Measurements from ENCODE around the gene DCAF11. TPM values are rescaled to one million over a fixed set of nuclear protein-coding genes. Genes with fewer than 3 reads are reported as not detected.

DCAF11 gene
- total RNA-seq, 1 experiment from 2014 or later, result 52.7 TPM

DNA sequence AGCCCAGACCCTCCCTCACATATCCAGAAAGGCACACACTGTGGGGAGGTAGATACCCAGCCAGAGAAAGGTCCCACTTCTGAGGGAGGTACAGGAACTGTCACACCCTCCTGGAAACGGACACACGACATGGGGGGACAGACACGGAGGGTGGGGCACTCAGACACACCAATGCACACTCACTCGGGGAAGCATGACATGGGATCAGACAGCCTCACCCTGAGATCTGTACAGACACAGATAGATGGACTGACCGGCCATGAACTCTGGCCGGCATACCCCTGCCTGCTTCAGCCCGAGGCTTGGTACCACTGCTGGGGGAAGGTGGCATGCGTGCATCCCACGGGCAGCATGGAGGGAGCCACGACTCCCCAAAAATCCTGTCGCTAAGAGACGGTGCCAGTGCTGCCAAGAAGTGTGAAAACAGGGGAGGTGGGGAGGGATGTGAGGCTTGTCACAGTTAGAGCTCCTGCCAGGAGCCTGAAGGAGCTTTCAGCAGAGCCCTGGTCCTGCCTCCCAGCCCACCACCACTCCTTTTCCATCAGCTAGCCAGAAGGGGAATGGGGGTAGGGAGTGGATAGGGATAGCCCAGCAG, 42.6 kb upstream of the DCAF11 start:
- CTCF ChIA-PET, result no interaction called here

DNA sequence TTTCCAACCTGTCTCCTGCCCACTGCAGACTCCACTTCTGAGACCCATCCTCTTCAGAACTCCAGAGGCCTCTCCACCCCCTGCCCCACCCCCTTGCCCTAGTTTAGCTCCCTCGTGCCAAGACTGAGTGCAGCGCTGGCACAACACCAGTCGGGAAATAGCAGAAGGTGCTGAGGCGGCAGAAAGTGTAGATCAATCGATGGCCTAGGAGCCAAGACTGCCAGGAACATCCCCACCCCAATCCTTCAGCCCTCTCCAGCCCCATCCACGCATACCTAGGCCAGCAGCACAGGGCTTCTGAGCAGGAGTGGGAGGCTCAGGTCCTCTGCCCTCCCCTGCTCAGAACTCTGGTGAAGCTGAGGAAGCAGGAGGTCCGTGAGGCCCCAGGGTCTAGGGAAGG, 42.1 kb upstream of the DCAF11 start:
- H3F3A ChIP-seq (ENCODE audit: insufficient read depth, low read depth), result no peaks in the 10 kb centered on the region
- BruUV-seq (replicated peaks), result no TSS peak
- H3K4me1 ChIP-seq (replicated peaks; ENCODE audit: insufficient read depth), result no peaks in the 10 kb centered on the region
- no peak for DNase-seq
- H3K4me2 ChIP-seq, result no peak overlapping the region
- intact Hi-C loops (cut with micrococcal nuclease; ENCODE audit: unreplicated experiment), result no loop called here
- H3K9me3 ChIP-seq (ENCODE audit: insufficient read depth, low read depth), result no peaks in the 10 kb centered on the region
- no peaks in the 10 kb centered on the region for H3K36me3 ChIP-seq (ENCODE audit: low read depth)
- no peak for TF ChIP-seq EZH2 (IDR thresholded peaks at IDR 0.05; ENCODE audit: low read depth)
- no peak for TF ChIP-seq CTCF (conservative IDR thresholded peaks at IDR 0.05)
- no peak overlapping the region for H2AFZ ChIP-seq
- no peak overlapping the region for H3K4me3 ChIP-seq
- H4K20me1 ChIP-seq (ENCODE audit: insufficient read depth), result no peaks in the 10 kb centered on the region
- no peak overlapping the region for H3K27ac ChIP-seq
- POLR2A ChIA-PET (ENCODE audit: unreplicated experiment), result no interaction called here
- peaks cover 13% of the 10 kb centered on the region for H3K27me3 ChIP-seq (ENCODE audit: insufficient read depth, low read depth)
- CTCF ChIA-PET, result no interaction called here
- H3K9me2 ChIP-seq (ENCODE audit: insufficient read depth), result no peaks in the 10 kb centered on the region
- H3K79me2 ChIP-seq (ENCODE audit: low read depth), result no peaks in the 10 kb centered on the region

More for the DNA sequence above, 42.6 kb upstream of the DCAF11 start:
- Histone ChIP-seq H2AFZ (no peak overlapping the region), H3K27me3 (ENCODE audit: insufficient read depth, low read depth) (peaks cover 13% of the 10 kb centered on the region), H3K4me3 (no peak overlapping the region), H3K9me3 (ENCODE audit: insufficient read depth, low read depth) (no peaks in the 10 kb centered on the region), H3K4me2 (no peak overlapping the region), H3K27ac (no peak overlapping the region), H3K4me1 (replicated peaks; ENCODE audit: insufficient read depth) (no peaks in the 10 kb centered on the region), H3K36me3 (ENCODE audit: low read depth) (no peaks in the 10 kb centered on the region), H3F3A (ENCODE audit: insufficient read depth, low read depth) (no peaks in the 10 kb centered on the region), H3K79me2 (ENCODE audit: low read depth) (no peaks in the 10 kb centered on the region), H3K9me2 (ENCODE audit: insufficient read depth) (no peaks in the 10 kb centered on the region), H4K20me1 (ENCODE audit: insufficient read depth) (no peaks in the 10 kb centered on the region)
- intact Hi-C loops (cut with micrococcal nuclease; ENCODE audit: unreplicated experiment), result no loop called here
- no peak for DNase-seq
- TF ChIP-seq CTCF (conservative IDR thresholded peaks at IDR 0.05) (no peak), EZH2 (IDR thresholded peaks at IDR 0.05; ENCODE audit: low read depth) (no peak)
- POLR2A ChIA-PET (ENCODE audit: unreplicated experiment), result no interaction called here
- no TSS peak for BruUV-seq (replicated peaks)

- Histone ChIP-seq H4K20me1 (ENCODE audit: insufficient read depth) (no peaks in the 10 kb centered on the region), H3K9me3 (ENCODE audit: insufficient read depth, low read depth) (no peaks in the 10 kb centered on the region), H3F3A (ENCODE audit: insufficient read depth, low read depth) (no peaks in the 10 kb centered on the region), H3K9me2 (ENCODE audit: insufficient read depth) (no peaks in the 10 kb centered on the region), H3K4me3 (no peak overlapping the region), H2AFZ (no peak overlapping the region), H3K36me3 (ENCODE audit: low read depth) (no peaks in the 10 kb centered on the region), H3K27ac (no peak overlapping the region), H3K79me2 (ENCODE audit: low read depth) (no peaks in the 10 kb centered on the region), H3K4me1 (replicated peaks; ENCODE audit: insufficient read depth) (no peaks in the 10 kb centered on the region), H3K27me3 (ENCODE audit: insufficient read depth, low read depth) (peaks cover 9% of the 10 kb centered on the region), H3K4me2 (no peak overlapping the region)
- intact Hi-C loops (cut with micrococcal nuclease; ENCODE audit: unreplicated experiment), result no loop called here
- no TSS peak for BruUV-seq (replicated peaks)
- TF ChIP-seq EZH2 (IDR thresholded peaks at IDR 0.05; ENCODE audit: low read depth) (no peak), CTCF (conservative IDR thresholded peaks at IDR 0.05) (no peak)
- ChIA-PET POLR2A (ENCODE audit: unreplicated experiment) (no interaction called here), CTCF (no interaction called here)
- DNase-seq, result no peak
These were observed 41.4 kb upstream of the DCAF11 start for GRCh38 chr14:24072881-24073877.

Measured in PC-9 (cell line).